ENCODE data around the gene CPLX3. TPM values are rescaled to one million over a fixed set of nuclear protein-coding genes. Genes with fewer than 3 reads are reported as not detected.
A peak's percentile ranks its signal among the peaks of the same experiment; 100 is the strongest.

The CPLX3 gene
- total RNA-seq, 2 experiments from 2014 or later = 0.11 TPM; not detected in 1

DNA sequence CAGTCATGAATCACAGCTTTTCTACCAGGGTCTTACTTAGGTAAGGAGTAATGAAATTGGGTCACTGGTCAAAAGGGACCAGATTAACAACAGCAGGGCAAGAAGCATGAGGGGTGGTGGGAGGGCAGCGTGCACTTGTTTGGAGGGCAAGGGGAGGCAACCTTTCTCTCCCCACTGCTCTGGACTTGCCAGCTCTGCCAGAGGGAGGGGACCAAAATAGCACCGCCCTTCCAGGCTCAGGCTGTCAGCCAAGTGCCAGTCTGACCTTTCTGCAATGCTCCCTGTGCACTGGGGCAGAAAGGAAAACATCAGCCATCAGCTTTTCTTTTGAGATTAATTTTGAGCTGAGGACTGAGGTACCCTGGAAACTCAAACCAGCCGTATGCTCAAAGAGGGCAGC is 21.0 kb downstream of the CPLX3 start:
- Mint-ChIP-seq H3K4me1 (ENCODE audit: low read depth) (peaks cover 26% of the 10 kb centered on the region), H3K4me3 (no peak overlapping the region), H3K36me3 (ENCODE audit: low read depth) (peaks cover 23% of the 10 kb centered on the region), H3K27me3 (no peaks in the 10 kb centered on the region), H3K27ac (no peak overlapping the region), H3K9me3 (no peaks in the 10 kb centered on the region)
- ATAC-seq (no peak), DNase-seq (no peak)
- intact Hi-C loops (cut with micrococcal nuclease) = no loop called here
- TF ChIP-seq, protein P1, sequence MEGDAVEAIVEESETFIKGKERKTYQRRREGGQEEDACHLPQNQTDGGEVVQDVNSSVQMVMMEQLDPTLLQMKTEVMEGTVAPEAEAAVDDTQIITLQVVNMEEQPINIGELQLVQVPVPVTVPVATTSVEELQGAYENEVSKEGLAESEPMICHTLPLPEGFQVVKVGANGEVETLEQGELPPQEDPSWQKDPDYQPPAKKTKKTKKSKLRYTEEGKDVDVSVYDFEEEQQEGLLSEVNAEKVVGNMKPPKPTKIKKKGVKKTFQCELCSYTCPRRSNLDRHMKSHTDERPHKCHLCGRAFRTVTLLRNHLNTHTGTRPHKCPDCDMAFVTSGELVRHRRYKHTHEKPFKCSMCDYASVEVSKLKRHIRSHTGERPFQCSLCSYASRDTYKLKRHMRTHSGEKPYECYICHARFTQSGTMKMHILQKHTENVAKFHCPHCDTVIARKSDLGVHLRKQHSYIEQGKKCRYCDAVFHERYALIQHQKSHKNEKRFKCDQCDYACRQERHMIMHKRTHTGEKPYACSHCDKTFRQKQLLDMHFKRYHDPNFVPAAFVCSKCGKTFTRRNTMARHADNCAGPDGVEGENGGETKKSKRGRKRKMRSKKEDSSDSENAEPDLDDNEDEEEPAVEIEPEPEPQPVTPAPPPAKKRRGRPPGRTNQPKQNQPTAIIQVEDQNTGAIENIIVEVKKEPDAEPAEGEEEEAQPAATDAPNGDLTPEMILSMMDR (IDR thresholded peaks at IDR 0.05) = no peak
- CTCF ChIA-PET = interaction anchor here (1.0 to 3.8 kb wide), 4 partner anchors 11 to 77 kb away, joined by 3 to 29 read pairs (median 6); no protein-coding TSS in a partner anchor
- POLR2A ChIA-PET = interaction anchor here (0.7 to 4.5 kb wide), 2 partner anchors 9 to 23 kb away, joined by 3 to 18 read pairs; no protein-coding TSS in a partner anchor

DNA sequence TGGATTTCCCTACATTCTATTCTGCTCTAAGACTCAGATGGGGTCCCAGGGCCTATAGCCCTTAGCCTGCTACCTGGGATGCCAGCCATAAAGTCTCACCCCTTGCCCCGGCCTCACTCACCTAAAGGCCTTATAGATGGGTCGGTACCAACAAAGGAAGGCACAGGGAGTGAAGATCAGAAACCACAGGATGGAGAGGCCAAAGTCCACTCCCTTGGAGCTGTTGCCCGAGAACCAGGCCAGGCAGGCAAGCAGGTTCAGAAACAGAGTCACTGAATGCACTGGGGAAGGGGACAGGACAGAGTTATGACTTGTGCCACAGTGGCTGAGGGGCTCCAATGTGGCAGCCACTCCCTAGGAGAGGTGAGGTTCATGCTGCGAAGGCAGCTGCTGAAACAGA is 24.0 kb downstream of the CPLX3 start:
- ChIA-PET POLR2A (interaction anchor here (1.0 to 1.6 kb wide), 2 partner anchors 20 to 52 kb away, joined by 3 to 4 read pairs; no protein-coding TSS in a partner anchor), CTCF (interaction anchor here (0.8 kb wide), 1 partner anchor 81 kb away, joined by 3 read pairs; no protein-coding TSS in a partner anchor)
- H3K27ac Mint-ChIP-seq = no peak overlapping the region
- ATAC-seq (no peak), DNase-seq (no peak)
- H3K27me3 Mint-ChIP-seq = no peaks in the 10 kb centered on the region
- peaks cover 21% of the 10 kb centered on the region for H3K36me3 Mint-ChIP-seq (ENCODE audit: low read depth)
- H3K4me1 Mint-ChIP-seq (ENCODE audit: low read depth) = peaks cover 9% of the 10 kb centered on the region
- H3K9me3 Mint-ChIP-seq = no peaks in the 10 kb centered on the region
- no peak overlapping the region for H3K4me3 Mint-ChIP-seq
- intact Hi-C loops (cut with micrococcal nuclease) = no loop called here
- TF ChIP-seq, protein P1 (IDR thresholded peaks at IDR 0.05) = no peak

DNA sequence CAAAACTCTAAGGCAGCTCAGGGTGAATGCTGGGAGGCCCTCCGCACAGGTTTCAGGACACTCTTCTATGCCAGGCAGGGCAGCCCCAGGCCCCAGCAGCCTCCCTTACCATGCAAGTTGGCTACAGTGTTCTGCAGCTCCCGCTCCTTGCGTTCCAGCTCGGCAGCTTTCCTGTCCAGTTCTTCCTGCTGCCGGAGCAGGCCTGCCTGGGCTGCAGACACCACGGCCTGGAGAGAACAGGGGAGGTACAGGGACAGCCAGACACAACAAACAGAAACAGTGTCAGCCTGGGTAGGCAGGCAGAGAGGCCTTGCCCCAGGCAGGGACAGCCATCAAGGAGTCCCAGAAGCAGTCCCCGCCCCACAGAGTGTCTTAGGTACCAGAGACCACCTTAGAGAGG is 25.5 kb downstream of the CPLX3 start:
- intact Hi-C loops (cut with micrococcal nuclease) = no loop called here
- ChIA-PET POLR2A (interaction anchor here (1.0 to 1.6 kb wide), 2 partner anchors 8 to 50 kb away, joined by 3 to 4 read pairs; no protein-coding TSS in a partner anchor), CTCF (interaction anchor here (0.8 to 1.5 kb wide), 2 partner anchors 18 to 81 kb away, joined by 3 to 4 read pairs; no protein-coding TSS in a partner anchor)
- TF ChIP-seq, protein P1 (IDR thresholded peaks at IDR 0.05) = no peak
- DNase-seq (no peak), ATAC-seq (no peak)
- Mint-ChIP-seq H3K4me1 (ENCODE audit: low read depth) (peaks cover 5% of the 10 kb centered on the region), H3K4me3 (no peak overlapping the region), H3K27me3 (no peaks in the 10 kb centered on the region), H3K27ac (no peak overlapping the region), H3K9me3 (no peaks in the 10 kb centered on the region), H3K36me3 (ENCODE audit: low read depth) (peaks cover 15% of the 10 kb centered on the region)

DNA sequence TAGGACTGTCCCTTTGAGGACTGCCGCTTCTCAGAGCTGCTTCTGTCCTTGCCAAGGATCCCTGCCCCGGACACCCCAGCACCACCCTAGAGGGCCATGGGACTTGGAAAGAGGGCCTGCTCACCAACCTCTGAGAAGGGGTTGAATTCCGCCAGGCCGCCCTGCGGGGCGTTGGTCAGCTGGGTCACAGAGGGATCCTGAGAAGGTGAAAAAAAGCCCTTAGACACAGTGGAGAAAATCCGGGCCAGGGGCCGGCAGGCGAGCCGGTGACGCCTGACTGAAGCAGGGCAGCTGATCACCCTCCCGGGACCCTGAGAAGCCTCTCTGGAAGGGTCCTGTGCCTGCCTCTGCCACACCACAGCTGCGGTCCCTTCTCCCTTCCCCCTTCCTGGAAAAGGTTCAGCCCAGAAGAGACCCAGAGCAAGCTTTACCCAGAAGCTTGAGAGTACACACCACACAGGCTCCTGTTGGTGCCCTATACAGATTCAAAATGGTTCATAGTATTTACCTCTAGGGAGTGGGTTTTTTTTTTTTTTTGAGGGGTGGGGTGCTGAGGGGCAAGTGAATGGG is 28.1 kb downstream of the CPLX3 start:
- ChIA-PET POLR2A (interaction anchor here (1.4 to 1.5 kb wide), 2 partner anchors 14 to 44 kb away, joined by 4 to 6 read pairs; no protein-coding TSS in a partner anchor), CTCF (interaction anchor here (0.9 to 4.2 kb wide), 5 partner anchors 10 to 223 kb away, joined by 3 to 14 read pairs (median 4); no protein-coding TSS in a partner anchor)
- intact Hi-C loops (cut with micrococcal nuclease) = no loop called here
- Mint-ChIP-seq H3K27ac (no peak overlapping the region), H3K27me3 (no peaks in the 10 kb centered on the region), H3K4me3 (no peak overlapping the region), H3K4me1 (ENCODE audit: low read depth) (peaks cover 28% of the 10 kb centered on the region), H3K9me3 (no peaks in the 10 kb centered on the region), H3K36me3 (ENCODE audit: low read depth) (peaks cover 13% of the 10 kb centered on the region)
- DNase-seq (no peak), ATAC-seq (no peak)
- TF ChIP-seq, protein P1 (IDR thresholded peaks at IDR 0.05) = no peak

DNA sequence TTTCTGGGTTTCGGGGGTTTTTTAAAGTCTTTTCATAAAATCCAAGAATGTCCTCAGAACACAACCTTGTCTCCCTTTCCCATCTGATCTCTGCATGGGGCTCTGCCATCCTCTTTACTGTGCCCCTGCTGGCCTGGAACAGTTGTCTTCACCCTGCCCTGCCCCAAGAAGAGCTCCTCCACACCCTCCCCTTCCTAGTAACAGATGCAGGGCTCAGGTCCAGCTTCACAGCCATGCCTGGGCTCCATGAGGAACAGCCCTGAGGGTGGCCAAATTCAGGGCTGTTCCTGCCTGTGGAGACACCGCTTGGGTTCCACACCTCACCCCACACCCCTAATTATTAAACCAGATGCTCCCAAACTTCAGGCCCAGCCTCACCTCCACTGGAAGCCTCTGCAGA is 29.4 kb downstream of the CPLX3 start:
- H3K4me3 Mint-ChIP-seq = no peak overlapping the region
- H3K4me1 Mint-ChIP-seq (ENCODE audit: low read depth) = peaks cover 32% of the 10 kb centered on the region
- no peaks in the 10 kb centered on the region for H3K9me3 Mint-ChIP-seq
- TF ChIP-seq, protein P1 (IDR thresholded peaks at IDR 0.05) = no peak
- DNase-seq (no peak), ATAC-seq (no peak)
- no peaks in the 10 kb centered on the region for H3K27me3 Mint-ChIP-seq
- peak overlapping the region; percentile 37 for H3K27ac Mint-ChIP-seq
- CTCF ChIA-PET = interaction anchor here (0.9 to 4.2 kb wide), 2 partner anchors 11 to 46 kb away, joined by 5 to 14 read pairs; no protein-coding TSS in a partner anchor
- H3K36me3 Mint-ChIP-seq (ENCODE audit: low read depth) = peaks cover 10% of the 10 kb centered on the region
- intact Hi-C loops (cut with micrococcal nuclease) = no loop called here
- POLR2A ChIA-PET = interaction anchor here (0.7 to 0.8 kb wide), 2 partner anchors 8 to 12 kb away, joined by 3 to 5 read pairs; partner anchors contain the start of gene ULK3
